Measurements from ENCODE around the gene SHH.

SHH gene

DNA sequence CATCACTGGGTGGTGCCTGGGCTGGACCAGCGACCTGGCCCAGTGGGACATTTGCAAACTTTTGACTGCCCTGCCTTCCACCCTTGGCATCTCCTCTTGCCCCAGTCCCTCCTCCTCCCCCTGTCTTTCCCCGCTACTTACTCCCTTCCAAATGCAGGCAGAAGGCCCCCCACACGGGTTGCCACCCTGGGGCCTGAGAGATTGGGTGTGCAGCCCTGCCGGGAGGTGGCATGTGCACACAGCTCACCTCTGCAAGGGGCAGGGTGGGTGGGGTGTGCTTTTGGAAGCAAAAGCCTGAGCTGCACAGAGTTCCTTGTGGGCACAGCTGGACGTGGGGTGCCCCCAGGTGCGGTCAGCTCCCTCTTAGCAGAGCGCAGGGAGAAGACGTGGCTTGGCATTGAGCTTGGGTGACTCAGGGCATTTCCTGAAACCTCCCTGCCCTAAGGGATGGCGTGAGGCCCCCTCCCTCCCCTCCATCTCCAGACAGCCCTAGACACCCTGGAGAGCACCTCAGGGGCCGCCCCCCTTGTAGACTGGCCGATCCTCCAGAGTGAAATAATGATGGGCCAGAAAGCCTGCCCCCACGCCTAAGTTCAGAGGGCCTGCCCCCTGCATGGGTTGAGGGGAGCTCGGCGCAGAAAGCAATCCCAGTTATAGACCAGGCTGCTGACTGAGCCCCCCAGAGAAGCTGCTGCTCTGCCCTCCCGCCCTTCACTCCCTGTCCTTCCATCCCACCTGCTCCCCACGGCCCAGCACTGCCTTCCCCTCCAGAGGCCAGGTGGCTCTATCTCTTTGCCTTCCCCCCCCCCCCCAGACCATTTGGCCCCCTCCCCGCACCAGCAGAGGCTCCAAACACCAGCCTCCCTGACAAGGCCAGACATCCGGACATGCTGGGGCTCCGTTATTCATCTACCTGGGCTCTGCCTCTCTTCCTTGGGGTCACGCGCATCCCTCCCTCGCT lies 2.3 kb upstream of the SHH start:
- no peak for TF ChIP-seq EZH2phosphoT487 (conservative IDR thresholded peaks at IDR 0.05; ENCODE audit: low read length)
- TF ChIP-seq, protein P1, sequence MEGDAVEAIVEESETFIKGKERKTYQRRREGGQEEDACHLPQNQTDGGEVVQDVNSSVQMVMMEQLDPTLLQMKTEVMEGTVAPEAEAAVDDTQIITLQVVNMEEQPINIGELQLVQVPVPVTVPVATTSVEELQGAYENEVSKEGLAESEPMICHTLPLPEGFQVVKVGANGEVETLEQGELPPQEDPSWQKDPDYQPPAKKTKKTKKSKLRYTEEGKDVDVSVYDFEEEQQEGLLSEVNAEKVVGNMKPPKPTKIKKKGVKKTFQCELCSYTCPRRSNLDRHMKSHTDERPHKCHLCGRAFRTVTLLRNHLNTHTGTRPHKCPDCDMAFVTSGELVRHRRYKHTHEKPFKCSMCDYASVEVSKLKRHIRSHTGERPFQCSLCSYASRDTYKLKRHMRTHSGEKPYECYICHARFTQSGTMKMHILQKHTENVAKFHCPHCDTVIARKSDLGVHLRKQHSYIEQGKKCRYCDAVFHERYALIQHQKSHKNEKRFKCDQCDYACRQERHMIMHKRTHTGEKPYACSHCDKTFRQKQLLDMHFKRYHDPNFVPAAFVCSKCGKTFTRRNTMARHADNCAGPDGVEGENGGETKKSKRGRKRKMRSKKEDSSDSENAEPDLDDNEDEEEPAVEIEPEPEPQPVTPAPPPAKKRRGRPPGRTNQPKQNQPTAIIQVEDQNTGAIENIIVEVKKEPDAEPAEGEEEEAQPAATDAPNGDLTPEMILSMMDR (IDR thresholded peaks at IDR 0.05; ENCODE audit: insufficient read depth, low read length, poor library complexity, severe bottlenecking) = no peak
- H3K27me3 ChIP-seq (ENCODE audit: low read length) = no peaks in the 10 kb centered on the region
- H2AFZ ChIP-seq (ENCODE audit: low read depth, low read length, severe bottlenecking) = no peak overlapping the region
- no peak overlapping the region for H3K27ac ChIP-seq (ENCODE audit: low read depth, low read length)
- H3K4me2 ChIP-seq (ENCODE audit: low read depth, low read length, poor library complexity, severe bottlenecking) = no peak overlapping the region
- H3K9me2 ChIP-seq (replicated peaks; ENCODE audit: insufficient read depth, low read length) = no peaks in the 10 kb centered on the region
- no peaks in the 10 kb centered on the region for H3K36me3 ChIP-seq (ENCODE audit: low read length)
- H3K9ac ChIP-seq (ENCODE audit: low read length) = no peak overlapping the region
- H4K20me1 ChIP-seq (ENCODE audit: low read depth, low read length) = no peaks in the 10 kb centered on the region
- no peaks in the 10 kb centered on the region for H3F3A ChIP-seq (ENCODE audit: insufficient read depth)
- no peaks in the 10 kb centered on the region for H3K9me3 ChIP-seq (ENCODE audit: insufficient read depth, low read length)
- H3K79me2 ChIP-seq (ENCODE audit: insufficient read depth, low read length) = no peaks in the 10 kb centered on the region
- no peak overlapping the region for H3K4me3 ChIP-seq (ENCODE audit: insufficient read depth, low read length, poor library complexity, severe bottlenecking)

DNA sequence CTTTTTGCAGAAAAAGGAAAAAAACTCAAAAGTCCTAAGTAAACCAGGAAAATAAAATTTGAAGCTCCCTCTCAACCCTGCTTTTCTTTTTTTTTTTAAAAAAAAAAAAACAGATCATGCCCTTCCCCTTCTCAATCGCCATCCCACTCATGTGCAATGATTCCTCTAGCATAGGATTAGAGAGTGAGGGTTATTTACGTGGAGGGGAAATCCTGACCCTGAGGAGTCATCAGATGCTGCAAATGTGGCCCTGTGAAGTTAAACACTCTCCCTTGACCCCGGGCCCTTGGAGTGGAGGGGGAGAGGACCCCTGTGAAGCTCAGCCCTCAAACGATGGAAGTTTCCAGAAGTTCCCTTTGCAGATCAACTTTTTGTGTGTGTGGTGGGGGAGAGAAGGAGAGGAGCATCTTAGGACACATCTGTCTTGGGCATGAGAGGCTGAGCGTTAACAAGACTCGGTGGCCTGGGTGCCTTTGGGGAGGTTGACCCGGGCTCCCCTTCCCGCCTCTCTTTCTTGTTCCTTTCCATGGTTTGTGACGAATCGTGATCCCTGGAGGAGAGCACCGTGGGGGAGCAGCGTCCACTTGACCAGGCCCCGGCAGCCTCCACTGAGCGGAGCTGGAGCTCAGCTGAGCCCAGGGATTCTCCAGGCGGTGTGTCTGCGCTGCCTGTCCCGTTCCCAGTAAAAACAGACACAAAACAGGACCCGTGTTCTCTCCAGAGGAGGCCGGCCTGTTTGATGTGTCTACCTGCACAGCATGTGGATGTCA lies 1.5 kb upstream of the SHH start:
- no peaks in the 10 kb centered on the region for H3K27me3 ChIP-seq (ENCODE audit: low read length)
- no peaks in the 10 kb centered on the region for H3K36me3 ChIP-seq (ENCODE audit: low read length)
- H3K79me2 ChIP-seq (ENCODE audit: insufficient read depth, low read length) = no peaks in the 10 kb centered on the region
- H3K9me2 ChIP-seq (replicated peaks; ENCODE audit: insufficient read depth, low read length) = no peaks in the 10 kb centered on the region
- H3K9ac ChIP-seq (ENCODE audit: low read length) = no peak overlapping the region
- no peak overlapping the region for H3K4me2 ChIP-seq (ENCODE audit: low read depth, low read length, poor library complexity, severe bottlenecking)
- H3K27ac ChIP-seq (ENCODE audit: low read depth, low read length) = no peak overlapping the region
- H3K4me3 ChIP-seq (ENCODE audit: insufficient read depth, low read length, poor library complexity, severe bottlenecking) = no peak overlapping the region
- no peak overlapping the region for H2AFZ ChIP-seq (ENCODE audit: low read depth, low read length, severe bottlenecking)
- H3F3A ChIP-seq (ENCODE audit: insufficient read depth) = no peaks in the 10 kb centered on the region
- TF ChIP-seq EZH2phosphoT487 (conservative IDR thresholded peaks at IDR 0.05; ENCODE audit: low read length) = no peak
- TF ChIP-seq, protein P1 (IDR thresholded peaks at IDR 0.05; ENCODE audit: insufficient read depth, low read length, poor library complexity, severe bottlenecking) = no peak
- H4K20me1 ChIP-seq (ENCODE audit: low read depth, low read length) = no peaks in the 10 kb centered on the region
- H3K9me3 ChIP-seq (ENCODE audit: insufficient read depth, low read length) = no peaks in the 10 kb centered on the region

DNA sequence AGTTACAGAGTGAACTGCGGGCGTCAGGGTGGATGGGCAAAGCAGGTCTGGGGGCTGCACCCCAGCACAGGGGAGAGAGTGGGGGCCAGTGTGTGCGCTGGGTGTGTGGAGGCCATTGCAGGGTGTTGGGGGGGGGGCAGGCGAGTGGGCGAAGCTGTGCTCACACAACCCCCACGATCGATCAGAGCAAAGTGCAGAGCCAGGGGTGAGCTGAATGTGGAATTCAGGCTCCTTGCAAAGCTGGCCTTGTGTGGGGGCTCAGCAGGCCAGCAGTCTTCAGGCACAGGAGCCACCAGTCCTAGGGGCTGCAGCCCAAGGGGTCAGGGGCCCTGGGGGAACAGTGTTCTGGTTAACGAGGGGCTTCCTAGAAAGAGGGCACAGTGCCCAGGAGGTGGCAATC lies 862 bp upstream of the SHH start:
- Histone ChIP-seq H3K27ac (ENCODE audit: low read depth, low read length) (no peak overlapping the region), H3K79me2 (ENCODE audit: insufficient read depth, low read length) (no peaks in the 10 kb centered on the region), H2AFZ (ENCODE audit: low read depth, low read length, severe bottlenecking) (no peak overlapping the region), H3K27me3 (ENCODE audit: low read length) (no peaks in the 10 kb centered on the region), H4K20me1 (ENCODE audit: low read depth, low read length) (no peaks in the 10 kb centered on the region), H3K9me3 (ENCODE audit: insufficient read depth, low read length) (no peaks in the 10 kb centered on the region), H3F3A (ENCODE audit: insufficient read depth) (no peaks in the 10 kb centered on the region), H3K4me3 (ENCODE audit: insufficient read depth, low read length, poor library complexity, severe bottlenecking) (no peak overlapping the region), H3K36me3 (ENCODE audit: low read length) (no peaks in the 10 kb centered on the region), H3K9me2 (replicated peaks; ENCODE audit: insufficient read depth, low read length) (no peaks in the 10 kb centered on the region), H3K4me2 (ENCODE audit: low read depth, low read length, poor library complexity, severe bottlenecking) (no peak overlapping the region), H3K9ac (ENCODE audit: low read length) (no peak overlapping the region)
- no peak for TF ChIP-seq EZH2phosphoT487 (conservative IDR thresholded peaks at IDR 0.05; ENCODE audit: low read length)
- TF ChIP-seq, protein P1 (IDR thresholded peaks at IDR 0.05; ENCODE audit: insufficient read depth, low read length, poor library complexity, severe bottlenecking) = no peak
